H1 (cell line): ENCODE measurements around the gene PHACTR1. TPM values are rescaled to one million over a fixed set of nuclear protein-coding genes. Genes with fewer than 3 reads are reported as not detected.

Experiments
- CTCF ChIA-PET: fragments of 300-600 bp; sonication (Branson Sonifier 250); formaldehyde crosslinking; loops from one replicate; lab custom pipeline; 2021; ENCODE audit not compliant: partially characterized antibody; lab: Charles Lee
- POLR2A ChIA-PET: fragments of 300-600 bp; sonication (Branson Sonifier 250); formaldehyde crosslinking; loops from one replicate; lab custom pipeline; 2021; ENCODE audit warnings: inconsistent platforms; ENCODE audit not compliant: partially characterized antibody; lab: Charles Lee
- DNase-seq, 2 experiments: peaks; one replicate each; pipeline versions ENCODE4 v3.0.0 to v3.0.0-alpha.2; 2010 to 2022; ENCODE audit warnings: low spot score in 2 of 2, low read depth in 1 of 2, mixed read lengths in 1 of 2
- FAIRE-seq: peaks from 2 replicates; lab custom pipeline; 2011; peaks lifted over from hg19 to GRCh38; lab: Jason Lieb, UNC
- H2AFZ ChIP-seq: 2 replicates; pipeline ENCODE4 v1.8.1; 2012; ENCODE audit warnings: low read length, inconsistent platforms
- H2AK5ac ChIP-seq: 2 replicates; pipeline ENCODE4 v1.6.1; 2013; ENCODE audit warnings: low read depth, low read length
- H2BK120ac ChIP-seq: replicated peaks from 2 replicates; pipeline ENCODE3; 2013; ENCODE audit warnings: low read depth, low read length, inconsistent platforms
- H2BK12ac ChIP-seq: 2 replicates; pipeline ENCODE4 v1.6.1; 2013; ENCODE audit warnings: low read depth, low read length
- H2BK15ac ChIP-seq: 2 replicates; pipeline ENCODE4 v1.6.1; 2013; ENCODE audit warnings: low read length
- H2BK20ac ChIP-seq: 2 replicates; pipeline ENCODE4 v1.6.1; 2013; ENCODE audit warnings: low read length
- H2BK5ac ChIP-seq: 2 replicates; pipeline ENCODE4 v1.6.1; 2013; ENCODE audit warnings: low read depth, low read length
- H3K14ac ChIP-seq: 2 replicates; pipeline ENCODE4 v1.6.1; 2013; ENCODE audit warnings: inconsistent platforms; ENCODE audit not compliant: insufficient read length
- H3K18ac ChIP-seq: 2 replicates; pipeline ENCODE4 v1.6.1; 2013; ENCODE audit warnings: low read length; ENCODE audit errors: extremely low read depth
- H3K23ac ChIP-seq: 2 replicates; pipeline ENCODE4 v1.6.1; 2013; ENCODE audit warnings: inconsistent platforms; ENCODE audit not compliant: insufficient read length
- H3K23me2 ChIP-seq: 2 replicates; pipeline ENCODE4 v1.6.1; 2013; ENCODE audit warnings: low read depth, low read length
- H3K27ac ChIP-seq: 2 replicates; pipeline ENCODE4 v1.6.1; 2011; ENCODE audit warnings: low read depth, low read length, inconsistent platforms
- H3K27me3 ChIP-seq, 4 experiments: replicated peaks in 1 of 4; 1 replicate in 1 of 4; 2 replicates in 3 of 4; pipeline versions ENCODE4 v1.6.1 to v1.8.1; 2011 to 2013; ENCODE audit warnings: low read length in 3 of 4, mild to moderate bottlenecking in 3 of 4, inconsistent platforms in 2 of 4, mixed read lengths in 2 of 4, moderate library complexity in 1 of 4; ENCODE audit not compliant: control insufficient read depth in 3 of 4, insufficient read depth in 3 of 4; ENCODE audit errors: extremely low read depth in 1 of 4
- H3K36me3 ChIP-seq, 4 experiments: 2 replicates each; pipeline versions ENCODE4 v1.6.1 to v1.8.1; 2011 to 2013; ENCODE audit warnings: mild to moderate bottlenecking in 4 of 4, low read length in 3 of 4, moderate library complexity in 2 of 4, control low read depth in 1 of 4, inconsistent platforms in 1 of 4; ENCODE audit not compliant: insufficient read depth in 4 of 4, control insufficient read depth in 2 of 4
- H3K4ac ChIP-seq: replicated peaks from 2 replicates; pipeline ENCODE3; 2013; ENCODE audit warnings: low read length, low read depth, mixed read lengths, inconsistent platforms; ENCODE audit not compliant: insufficient read length
- H3K4me1 ChIP-seq, 4 experiments: replicated peaks in 1 of 4; 1 replicate in 1 of 4; 2 replicates in 3 of 4; pipeline versions ENCODE4 v1.6.1 to v1.8.1; 2011 to 2013; ENCODE audit warnings: low read length in 3 of 4, inconsistent platforms in 2 of 4, mixed read lengths in 1 of 4; ENCODE audit not compliant: insufficient read depth in 4 of 4, control insufficient read depth in 3 of 4
- H3K4me2 ChIP-seq, 2 experiments: 2 replicates each; pipeline versions ENCODE4 v1.6.1 to v1.8.1; 2011 to 2013; ENCODE audit warnings: low read depth in 2 of 2, low read length in 2 of 2, control low read depth in 1 of 2, inconsistent platforms in 1 of 2, mild to moderate bottlenecking in 1 of 2; ENCODE audit not compliant: insufficient read depth in 1 of 2
- H3K4me3 ChIP-seq, 4 experiments: fragments of 200-600, 300-600 bp in 1 of 4; sonication (generic), shearing (Covaris generic), sonication (Bioruptor Twin) in 1 of 4; 2 replicates each; pipeline versions ENCODE4 v1.5.1 to v1.8.1; 2011 to 2016; ENCODE audit warnings: low read length in 4 of 4, low read depth in 3 of 4, control low read depth in 2 of 4, inconsistent platforms in 2 of 4, mild to moderate bottlenecking in 2 of 4, mixed read lengths in 1 of 4, moderate library complexity in 1 of 4; ENCODE audit not compliant: insufficient read depth in 2 of 4; ENCODE audit errors: extremely low read depth in 1 of 4
- H3K56ac ChIP-seq: replicated peaks from 2 replicates; pipeline ENCODE3; 2013; ENCODE audit warnings: low read depth, mild to moderate bottlenecking, mixed read lengths, low read length, inconsistent platforms; ENCODE audit not compliant: insufficient read length
- H3K79me1 ChIP-seq: 2 replicates; pipeline ENCODE4 v1.6.1; 2013; ENCODE audit warnings: low read depth, low read length, control low read depth
- H3K79me2 ChIP-seq, 2 experiments: 2 replicates each; pipeline versions ENCODE4 v1.6.1 to v1.8.1; 2012 to 2013; ENCODE audit warnings: low read length in 2 of 2, mild to moderate bottlenecking in 2 of 2, inconsistent platforms in 1 of 2; ENCODE audit not compliant: insufficient read depth in 2 of 2, control insufficient read depth in 1 of 2
- H3K9ac ChIP-seq, 4 experiments: replicated peaks in 1 of 4; 1 replicate in 1 of 4; 2 replicates in 3 of 4; pipeline versions ENCODE4 v1.6.1 to v1.8.1; 2011 to 2013; ENCODE audit warnings: low read depth in 3 of 4, low read length in 3 of 4, control low read depth in 2 of 4, mild to moderate bottlenecking in 2 of 4, moderate library complexity in 2 of 4, inconsistent platforms in 1 of 4; ENCODE audit errors: extremely low read depth in 1 of 4
- H3K9me3 ChIP-seq, 2 experiments: 2 replicates each; pipeline versions ENCODE4 v1.6.1 to v1.8.1; 2012 to 2013; ENCODE audit warnings: mild to moderate bottlenecking in 2 of 2, moderate library complexity in 2 of 2, control low read depth in 1 of 2, inconsistent platforms in 1 of 2, low read depth in 1 of 2, low read length in 1 of 2, mixed read lengths in 1 of 2; ENCODE audit not compliant: insufficient read depth in 2 of 2
- H4K20me1 ChIP-seq, 2 experiments: replicated peaks in 1 of 2; 2 replicates each; pipeline versions ENCODE3 to v1.8.1; 2011 to 2013; ENCODE audit warnings: inconsistent platforms in 2 of 2, low read length in 2 of 2, mild to moderate bottlenecking in 1 of 2; ENCODE audit not compliant: insufficient read depth in 2 of 2, control insufficient read depth in 1 of 2
- H4K5ac ChIP-seq: 2 replicates; pipeline ENCODE4 v1.6.1; 2013; ENCODE audit warnings: low read length, low read depth, mixed read lengths, inconsistent platforms; ENCODE audit not compliant: insufficient read length
- H4K8ac ChIP-seq: 2 replicates; pipeline ENCODE4 v1.8.0; 2013; ENCODE audit warnings: mild to moderate bottlenecking, moderate library complexity, low read length, inconsistent platforms; ENCODE audit not compliant: insufficient read depth; ENCODE audit errors: extremely low read depth
- H4K91ac ChIP-seq: replicated peaks from 2 replicates; pipeline ENCODE3; 2013; ENCODE audit warnings: low read length, mixed read lengths, inconsistent platforms; ENCODE audit not compliant: insufficient read length
- ASH2L ChIP-seq: fragments of 200-600, 300-600 bp; sonication (generic); IDR thresholded peaks from one replicate; pipeline ENCODE4 v1.7.1; 2017; ENCODE audit warnings: low read length
- BCL11A ChIP-seq, 2 experiments: IDR thresholded peaks; one replicate each; pipeline ENCODE4 v1.6.1; 2011; ENCODE audit warnings: low read depth in 2 of 2, low read length in 2 of 2, mild to moderate bottlenecking in 2 of 2
- BRCA1 ChIP-seq: IDR thresholded peaks from 2 replicates; pipeline ENCODE4 v1.6.1; 2012; ENCODE audit warnings: low read depth, low read length, improper control_type of control experiment
- CHD1 ChIP-seq: IDR thresholded peaks from 2 replicates; pipeline ENCODE4 v1.6.1; 2012; ENCODE audit warnings: low read depth, low read length, improper control_type of control experiment
- GABPA ChIP-seq: IDR thresholded peaks from 2 replicates; pipeline ENCODE4 v1.6.1; 2011; ENCODE audit warnings: mild to moderate bottlenecking, low read length, moderate library complexity, borderline replicate concordance; ENCODE audit not compliant: insufficient read depth
- KDM1A ChIP-seq: fragments of 200-600, 300-600 bp; sonication (generic); IDR thresholded peaks from 2 replicates; pipeline ENCODE4 v1.7.1; 2016; ENCODE audit warnings: mild to moderate bottlenecking, low read length, borderline replicate concordance
- KDM4A ChIP-seq: IDR thresholded peaks from one replicate; pipeline ENCODE4 v1.7.1; 2012; ENCODE audit warnings: low read depth, mild to moderate bottlenecking, moderate library complexity, low read length, inconsistent platforms; ENCODE audit not compliant: severe bottlenecking
- KDM5A ChIP-seq: fragments of 200-600 bp; IDR thresholded peaks from 2 replicates; pipeline ENCODE4 v1.7.1; 2012; ENCODE audit warnings: mild to moderate bottlenecking, low read length, inconsistent platforms, mixed read lengths
- NANOG ChIP-seq: IDR thresholded peaks from 2 replicates; pipeline ENCODE4 v1.6.1; 2011; ENCODE audit warnings: low read length, low read depth, mild to moderate bottlenecking, inconsistent platforms; ENCODE audit not compliant: insufficient read depth, poor library complexity, severe bottlenecking
- SP1 ChIP-seq: IDR thresholded peaks from 2 replicates; pipeline ENCODE4 v1.6.1; 2011; ENCODE audit warnings: low read depth, low read length
- SP4 ChIP-seq: IDR thresholded peaks from 2 replicates; pipeline ENCODE4 v1.6.1; 2012; ENCODE audit warnings: low read length, inconsistent platforms
- SRF ChIP-seq: IDR thresholded peaks from 2 replicates; pipeline ENCODE4 v1.6.1; 2011; ENCODE audit warnings: mild to moderate bottlenecking, low read depth, low read length, moderate library complexity
- SUZ12 ChIP-seq: fragments of 200-600 bp; sonication (generic); IDR thresholded peaks from 2 replicates; pipeline ENCODE4 v1.6.1; 2012; ENCODE audit warnings: mild to moderate bottlenecking, inconsistent platforms, low read length, moderate library complexity, mixed read lengths
- TAF1 ChIP-seq: IDR thresholded peaks from 2 replicates; pipeline ENCODE4 v1.6.1; 2011; ENCODE audit warnings: mild to moderate bottlenecking, low read depth, low read length
- ZNF274 ChIP-seq: IDR thresholded peaks from 2 replicates; pipeline ENCODE4 v1.7.0; 2012; ENCODE audit warnings: low read length, borderline replicate concordance; ENCODE audit errors: extremely low read depth
- WGBS, 2 experiments: shearing (Covaris generic) in 1 of 2; methylation state at CpG; one replicate each; pipeline versions ENCODE4 v1.1.6 to v1.1.7; 2013 to 2015; ENCODE audit warnings: low lambda C conversion rate in 2 of 2, mixed read lengths in 2 of 2, inconsistent platforms in 1 of 2, low coverage in 1 of 2, missing lambda C conversion rate in 1 of 2; ENCODE audit not compliant: insufficient replicate concordance in 2 of 2, insufficient coverage in 1 of 2, insufficient read length in 1 of 2; ENCODE audit errors: extremely low coverage in 1 of 2, missing lambda C conversion rate in 1 of 2; 5-methylcytosine and 5-hydroxymethylcytosine counted together
- polyA plus RNA-seq, 7 experiments: library from polyadenylated mRNA; depleted of rRNA in 3 of 7; stranded (reverse) in 5 of 7; unstranded in 2 of 7; fragments of >200 nt in 5 of 7; fragments of 200-250 nt in 2 of 7; gene quantifications; 1 replicate in 5 of 7; 2 replicates in 1 of 7; 4 replicates in 1 of 7; pipeline versions ENCODE4 v1.2.1 to v1.2.3, GENCODE V29; 2011 to 2013; ENCODE audit warnings: missing spikeins in 2 of 7, mixed read lengths in 2 of 7
- total RNA-seq: library from RNA; stranded (reverse); fragmentation: NEBNext Ultra II Directional; extraction: Animal tissue kit (Norgen Biotek cat#: 25700); gene quantifications from 2 replicates; pipeline ENCODE4 v1.2.1, GENCODE V29; 2021

Gene PHACTR1
- total and polyA plus RNA-seq, 2 of the 8 experiments (the other 6 are each of a cell fraction or from before 2014, with no cell fraction given): 3.9 to 17.1 TPM

DNA sequence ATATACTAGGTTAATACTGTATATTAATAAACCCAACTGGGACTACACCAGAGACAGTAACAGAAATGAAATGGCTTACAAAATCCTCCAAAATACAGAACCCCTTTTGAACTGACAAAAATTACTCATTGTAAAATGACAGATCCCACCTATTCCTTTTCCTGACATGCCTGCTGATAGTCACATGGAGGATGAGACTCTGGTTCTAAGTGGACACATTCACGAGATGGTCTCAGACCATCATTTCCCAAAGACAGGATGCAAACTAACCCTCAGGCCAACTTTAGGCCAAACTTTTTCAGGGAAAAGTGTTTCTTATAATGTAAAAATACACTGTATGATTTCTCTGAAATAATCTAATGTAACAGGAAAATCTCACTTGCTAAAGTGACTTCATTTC lies 589.2 kb downstream of the PHACTR1 start:
- H3K23me2 ChIP-seq: no peaks in the 10 kb centered on the region
- TF ChIP-seq GABPA (no peak), BRCA1 (no peak), KDM4A (no peak), TAF1 (no peak), SP1 (no peak), NANOG (no peak), SP4 (no peak), BCL11A (IDR thresholded peaks at IDR 0.05; ENCODE audit: low read depth in 2 of 2, low read length in 2 of 2) (no peak), SUZ12 (no peak), ZNF274 (no peak), CHD1 (no peak), ASH2L (no peak), KDM5A (no peak), SRF (no peak), KDM1A (no peak)
- TF ChIP-seq, all 59 proteins: peak for 0
- H3K9me3 ChIP-seq: no peaks in the 10 kb centered on the region
- 73% methylated on average over 1 of the region's 1 CpG; no CpG with 5 or more reads in 1 of the 2 experiments for WGBS, 2 experiments
- no peaks in the 10 kb centered on the region for H3K27me3 ChIP-seq
- DNase-seq: no peak
- no peak overlapping the region for H2AK5ac ChIP-seq
- no peak for FAIRE-seq
- no peak overlapping the region for H2AFZ ChIP-seq
- H4K5ac ChIP-seq: no peak overlapping the region
- H2BK20ac ChIP-seq: no peak overlapping the region
- ChIA-PET POLR2A (interaction anchor here (0.6 kb wide), 1 partner anchor 256 kb away, joined by 4 read pairs; no protein-coding TSS in a partner anchor), CTCF (no interaction called here)
- H3K27ac ChIP-seq: no peak overlapping the region
- peaks cover 10 to 73% (median 49%) of the 10 kb centered on the region in 4 experiments for H3K36me3 ChIP-seq
- H2BK15ac ChIP-seq: no peak overlapping the region
- H3K79me1 ChIP-seq: no peaks in the 10 kb centered on the region
- no peak overlapping the region for H3K4ac ChIP-seq
- no peak overlapping the region for H3K14ac ChIP-seq
- no peaks in the 10 kb centered on the region for H3K4me1 ChIP-seq
- no peak overlapping the region for H2BK5ac ChIP-seq
- H3K23ac ChIP-seq: no peak overlapping the region
- no peak overlapping the region for H3K9ac ChIP-seq
- H3K18ac ChIP-seq: no peak overlapping the region
- H4K91ac ChIP-seq: no peak overlapping the region
- H4K20me1 ChIP-seq: peaks cover 4 to 7% of the 10 kb centered on the region in 2 experiments
- H3K79me2 ChIP-seq: no peaks in the 10 kb centered on the region
- H2BK12ac ChIP-seq: no peak overlapping the region
- H2BK120ac ChIP-seq: no peak overlapping the region
- no peak overlapping the region for H3K4me3 ChIP-seq
- H3K4me2 ChIP-seq: no peak overlapping the region
- no peak overlapping the region for H4K8ac ChIP-seq
- no peak overlapping the region for H3K56ac ChIP-seq
